Transverse colon (tissue), 4 donors: ENCODE data around the gene THADA.

Source experiments
- EP300 ChIP-seq: sonication (generic); formaldehyde crosslinking; IDR thresholded peaks from one replicate; pipeline ENCODE4 v1.6.1; 2017; ENCODE audit warnings: antibody characterized with exemption, low read depth
- POLR2A ChIP-seq: fragments of 450-650 bp; IDR thresholded peaks from one replicate; pipeline ENCODE4 v1.6.1; 2016; ENCODE audit warnings: antibody characterized with exemption, mild to moderate bottlenecking, moderate library complexity
- POLR2AphosphoS5 ChIP-seq, 3 donors: sonication (generic); formaldehyde crosslinking; IDR thresholded peaks; one replicate each; pipeline ENCODE4 v1.6.1; 2016; ENCODE audit warnings: antibody characterized with exemption in 3 of 3
- TF ChIP-seq, protein P1 (sequence below), 5 experiments: fragments of 200-600 bp in 3 of 5; fragments of 450-650 bp in 2 of 5; sonication (generic) in 3 of 5; IDR thresholded peaks; 1 replicate in 2 of 5; 2 replicates in 3 of 5; pipeline ENCODE4 v1.5.1; 2016 to 2017; ENCODE audit warnings: antibody characterized with exemption in 5 of 5, inconsistent platforms in 3 of 5, mild to moderate bottlenecking in 2 of 5, moderate library complexity in 1 of 5

DNA sequence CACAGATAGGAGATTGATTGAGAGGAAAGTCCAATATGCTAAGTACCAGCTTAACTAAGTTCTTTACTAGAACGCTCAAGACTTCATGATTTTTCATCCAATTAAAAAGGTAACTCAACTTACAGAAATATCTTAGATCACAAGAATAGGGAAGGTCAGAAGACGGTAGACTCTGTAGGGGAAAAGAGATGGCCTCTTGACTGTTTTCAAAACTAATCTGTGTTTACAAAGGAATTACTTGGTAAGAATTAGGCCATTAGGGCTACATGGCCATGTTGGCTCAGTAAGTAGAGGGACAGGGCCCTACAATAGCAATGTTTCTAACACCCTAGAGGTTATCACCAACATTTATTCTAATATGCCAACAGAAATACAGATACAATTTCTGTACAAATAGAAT is 196.7 kb downstream of the THADA start:
- TF ChIP-seq, protein P1, sequence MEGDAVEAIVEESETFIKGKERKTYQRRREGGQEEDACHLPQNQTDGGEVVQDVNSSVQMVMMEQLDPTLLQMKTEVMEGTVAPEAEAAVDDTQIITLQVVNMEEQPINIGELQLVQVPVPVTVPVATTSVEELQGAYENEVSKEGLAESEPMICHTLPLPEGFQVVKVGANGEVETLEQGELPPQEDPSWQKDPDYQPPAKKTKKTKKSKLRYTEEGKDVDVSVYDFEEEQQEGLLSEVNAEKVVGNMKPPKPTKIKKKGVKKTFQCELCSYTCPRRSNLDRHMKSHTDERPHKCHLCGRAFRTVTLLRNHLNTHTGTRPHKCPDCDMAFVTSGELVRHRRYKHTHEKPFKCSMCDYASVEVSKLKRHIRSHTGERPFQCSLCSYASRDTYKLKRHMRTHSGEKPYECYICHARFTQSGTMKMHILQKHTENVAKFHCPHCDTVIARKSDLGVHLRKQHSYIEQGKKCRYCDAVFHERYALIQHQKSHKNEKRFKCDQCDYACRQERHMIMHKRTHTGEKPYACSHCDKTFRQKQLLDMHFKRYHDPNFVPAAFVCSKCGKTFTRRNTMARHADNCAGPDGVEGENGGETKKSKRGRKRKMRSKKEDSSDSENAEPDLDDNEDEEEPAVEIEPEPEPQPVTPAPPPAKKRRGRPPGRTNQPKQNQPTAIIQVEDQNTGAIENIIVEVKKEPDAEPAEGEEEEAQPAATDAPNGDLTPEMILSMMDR (IDR thresholded peaks at IDR 0.05) = no peak
- TF ChIP-seq POLR2AphosphoS5 (IDR thresholded peaks at IDR 0.05) (no peak), POLR2A (no peak), EP300 (no peak)
